Left cardiac atrium (tissue), 4 donors: Measurements from ENCODE around the gene BMERB1. TPM values are rescaled to one million over a fixed set of nuclear protein-coding genes. Genes with fewer than 3 reads are reported as not detected.
A peak's percentile ranks its signal among the peaks of the same experiment; 100 is the strongest.
"Not testable (repeated sequence)": the region's sequence is repeated elsewhere in the genome, so short reads cannot be mapped to it uniquely, and the experiment has no call there.

Source experiments
- ATAC-seq, 2 donors: fragments of 200-7000 bp; cut with Tn5 transposase; one replicate each; pipeline ENCODE4 v1.9.1; 2020; ENCODE audit warnings: mild to moderate bottlenecking in 2 of 2, moderate library complexity in 2 of 2
- DNase-seq: peaks from one replicate; pipeline ENCODE4 v3.0.0-alpha.2; 2020
- intact Hi-C, 2 donors: fragments of 100-400 bp; cut with DNase I; formaldehyde crosslinking; loops; one replicate each; pipeline versions ENCODE4 v1.14.1 to v1.15.1; 2022 to 2023
- total RNA-seq, 2 donors: library from RNA; stranded (reverse); fragmentation: NEBNext Ultra II Directional; extraction: Animal tissue kit (Norgen Biotek cat#: 25700); gene quantifications; one replicate each; pipeline ENCODE4 v1.2.1, GENCODE V29; 2021
- donor health status: DM: no; HTN: yes; CAD: no.
- donor health status: DM: no; HTN: yes; CAD: no; lungs with severe emphysema.
- donor health status: DM: yes; HTN: yes; CAD: no.
- donor health status: Dilated cardiomyopathy.

Gene BMERB1
- total RNA-seq, 2 donors from 2014 or later: 50.0 to 74.3 TPM

DNA sequence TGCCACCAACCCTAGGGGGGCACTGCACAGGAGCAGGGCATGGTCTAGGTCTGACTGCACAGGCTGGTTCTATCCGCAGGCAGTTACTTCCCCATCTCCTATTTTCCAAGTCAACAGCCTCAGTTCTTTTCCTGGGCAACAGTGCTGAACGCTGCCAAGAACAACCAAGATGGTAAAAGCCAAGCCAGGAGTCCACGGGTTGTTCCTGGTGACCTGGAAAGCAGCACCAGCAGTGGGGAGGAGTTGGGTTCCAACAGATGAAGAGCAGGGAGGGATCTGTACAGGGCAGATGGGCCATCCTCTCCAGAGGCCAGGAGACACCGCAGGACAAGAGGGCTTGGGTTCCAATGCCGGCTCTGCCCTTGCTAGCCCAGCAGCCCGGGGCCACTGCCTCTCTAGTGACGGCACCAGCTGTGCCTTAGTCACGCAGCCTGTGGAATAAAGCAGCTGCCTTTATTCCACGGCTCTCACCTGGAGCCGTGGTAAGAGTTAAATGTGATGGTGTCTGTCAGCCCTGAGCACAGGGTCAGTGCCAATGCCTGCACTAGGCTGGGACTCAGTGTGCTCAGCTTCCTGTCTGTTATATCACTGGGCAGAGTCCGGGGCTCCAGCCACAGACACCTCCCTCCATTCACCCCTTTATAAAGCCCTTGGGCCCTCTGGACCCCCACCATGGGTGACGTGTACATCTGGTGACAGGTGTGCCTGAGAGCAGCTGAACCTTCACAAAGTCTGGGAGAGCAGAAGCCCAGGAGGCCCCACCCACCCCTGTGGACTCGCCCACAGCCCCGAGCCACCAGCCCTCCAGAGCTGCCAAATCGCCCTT, 163.6 kb downstream of the BMERB1 start:
- ATAC-seq (no peak), DNase-seq (no peak)
- intact Hi-C loops: no loop called here

DNA sequence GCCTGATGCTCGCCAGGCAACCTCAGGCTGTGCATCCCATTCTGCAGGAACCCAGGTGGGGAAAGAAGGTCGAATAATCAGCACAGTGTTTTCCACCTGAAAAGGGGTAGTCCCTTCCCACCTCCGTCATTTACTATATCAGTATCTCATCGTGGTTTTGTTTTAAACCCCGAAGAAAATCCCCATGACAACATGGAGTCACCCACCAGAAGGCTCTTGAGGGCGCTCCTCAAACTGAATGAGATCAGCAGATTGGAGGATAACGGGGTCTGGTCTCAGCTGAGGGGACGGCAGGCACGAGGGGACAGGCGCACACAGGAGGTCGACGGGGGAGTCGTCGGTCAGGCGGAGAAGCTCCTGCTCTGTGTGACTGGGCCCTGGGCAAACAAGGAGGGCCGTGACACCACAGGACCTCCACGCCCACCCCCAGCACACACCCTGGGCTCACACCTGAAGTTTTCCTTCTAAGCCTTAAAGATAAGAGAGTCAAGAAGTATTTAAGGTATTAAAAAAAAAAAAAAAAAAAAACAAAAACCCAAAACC, 164.3 kb downstream of the BMERB1 start:
- DNase-seq (no peak), ATAC-seq (no peak)
- intact Hi-C loops: no loop called here

DNA sequence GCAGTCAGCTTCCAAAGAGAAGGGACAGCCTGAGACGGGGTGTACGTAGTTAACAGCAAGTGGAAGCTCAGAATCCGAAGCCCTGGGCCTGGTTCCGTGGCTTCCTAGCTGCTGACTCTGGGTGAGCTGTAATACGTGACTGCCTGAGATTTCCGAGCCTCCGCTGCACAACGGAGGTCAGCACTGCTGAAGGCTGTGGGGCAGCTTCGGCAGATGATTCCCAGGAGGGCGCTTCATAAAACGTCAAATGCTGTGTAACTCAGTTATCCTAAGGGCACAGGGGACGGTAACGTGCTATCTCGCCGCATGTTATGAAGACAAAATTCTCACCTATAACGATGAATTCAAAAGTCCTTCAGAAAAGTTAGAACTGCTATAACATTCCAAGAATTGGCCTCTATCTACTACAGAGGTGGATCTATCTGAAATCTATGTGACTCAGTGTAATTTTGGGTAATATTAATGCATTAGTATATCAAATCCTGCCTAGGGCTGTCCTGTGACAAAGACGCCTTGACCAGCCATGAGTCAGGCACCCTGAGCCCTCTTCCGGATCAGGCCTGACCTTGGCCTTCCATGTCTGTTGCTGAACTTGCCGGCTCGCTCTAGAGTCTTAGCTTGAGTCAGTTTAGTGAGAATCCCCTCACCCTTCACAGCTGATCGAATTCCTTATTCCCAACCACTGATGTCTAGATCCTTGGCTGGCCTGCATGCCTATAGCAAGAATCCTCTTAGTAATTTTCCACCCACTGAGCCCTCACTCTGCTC, 165.1 kb downstream of the BMERB1 start:
- DNase-seq (no peak), ATAC-seq (no peak)
- intact Hi-C loops: no loop called here

DNA sequence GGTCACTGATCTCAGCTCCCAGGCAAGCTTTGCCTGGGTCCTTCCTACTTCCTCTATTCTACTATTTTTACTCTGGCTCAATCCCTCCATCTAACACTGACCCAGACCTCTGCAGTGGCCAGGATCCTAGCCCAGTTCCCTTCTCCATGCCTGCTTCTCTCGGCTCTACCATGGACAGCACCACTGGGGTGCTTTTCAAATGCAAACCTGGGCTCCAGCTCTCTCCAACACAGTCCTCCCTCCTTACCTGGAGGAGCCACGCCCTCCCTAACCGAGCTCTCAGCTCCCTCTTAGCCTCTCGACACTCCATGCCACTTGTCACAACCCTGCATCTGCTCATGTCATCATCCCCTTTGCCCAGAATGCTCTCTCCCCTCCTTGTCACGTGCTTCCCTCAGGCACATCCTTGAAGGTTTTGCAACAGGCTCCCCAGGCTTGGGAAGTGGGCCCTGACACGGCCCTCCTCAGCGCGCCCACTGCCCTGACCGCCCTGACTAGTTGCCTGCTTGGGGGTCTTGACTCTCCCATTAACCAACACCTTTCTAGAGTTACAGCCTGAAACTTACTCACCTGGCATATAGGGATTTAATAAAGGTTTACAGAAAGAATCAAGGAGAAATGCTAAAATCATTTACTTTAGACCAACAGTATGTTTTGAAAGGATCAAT, 167.0 kb downstream of the BMERB1 start:
- ATAC-seq (no peak), DNase-seq (no peak)
- intact Hi-C loops: no loop called here

DNA sequence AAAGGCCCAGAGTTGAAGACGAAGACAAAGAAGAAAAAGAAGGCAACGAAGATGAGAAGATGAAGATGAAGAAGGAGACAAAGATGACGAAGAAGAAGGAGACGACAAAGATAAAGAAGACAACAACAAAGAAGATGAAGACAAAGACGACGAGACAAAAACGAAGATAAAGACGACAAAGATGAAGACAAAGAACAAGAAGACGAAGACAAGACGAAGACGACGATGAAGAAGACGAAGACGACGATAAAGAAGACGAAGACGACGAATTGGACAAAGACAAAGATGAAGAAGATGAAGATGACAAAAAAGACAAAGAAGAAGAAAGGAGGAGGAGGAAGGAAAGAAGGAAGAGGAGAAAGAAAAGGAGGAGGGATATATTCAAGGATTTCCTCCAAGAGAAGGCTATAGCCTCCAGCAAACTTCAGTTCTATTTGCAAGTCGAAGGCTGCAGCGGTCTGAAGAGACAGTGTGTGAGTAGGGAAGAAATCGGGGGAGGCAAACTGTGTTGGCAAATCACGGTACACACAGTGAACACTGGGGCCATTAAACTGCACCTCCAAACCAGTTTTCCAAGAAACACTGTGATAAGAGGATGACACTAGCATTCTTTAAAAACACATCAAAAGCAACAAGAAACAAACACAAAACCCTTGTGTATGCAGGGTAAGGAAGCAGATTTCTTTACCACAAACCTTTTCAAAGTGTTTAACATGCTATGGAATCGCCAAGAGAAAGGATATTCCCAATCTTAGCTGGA, 168.1 kb downstream of the BMERB1 start:
- DNase-seq (no peak), ATAC-seq (no peak)
- intact Hi-C loops: no loop called here

DNA sequence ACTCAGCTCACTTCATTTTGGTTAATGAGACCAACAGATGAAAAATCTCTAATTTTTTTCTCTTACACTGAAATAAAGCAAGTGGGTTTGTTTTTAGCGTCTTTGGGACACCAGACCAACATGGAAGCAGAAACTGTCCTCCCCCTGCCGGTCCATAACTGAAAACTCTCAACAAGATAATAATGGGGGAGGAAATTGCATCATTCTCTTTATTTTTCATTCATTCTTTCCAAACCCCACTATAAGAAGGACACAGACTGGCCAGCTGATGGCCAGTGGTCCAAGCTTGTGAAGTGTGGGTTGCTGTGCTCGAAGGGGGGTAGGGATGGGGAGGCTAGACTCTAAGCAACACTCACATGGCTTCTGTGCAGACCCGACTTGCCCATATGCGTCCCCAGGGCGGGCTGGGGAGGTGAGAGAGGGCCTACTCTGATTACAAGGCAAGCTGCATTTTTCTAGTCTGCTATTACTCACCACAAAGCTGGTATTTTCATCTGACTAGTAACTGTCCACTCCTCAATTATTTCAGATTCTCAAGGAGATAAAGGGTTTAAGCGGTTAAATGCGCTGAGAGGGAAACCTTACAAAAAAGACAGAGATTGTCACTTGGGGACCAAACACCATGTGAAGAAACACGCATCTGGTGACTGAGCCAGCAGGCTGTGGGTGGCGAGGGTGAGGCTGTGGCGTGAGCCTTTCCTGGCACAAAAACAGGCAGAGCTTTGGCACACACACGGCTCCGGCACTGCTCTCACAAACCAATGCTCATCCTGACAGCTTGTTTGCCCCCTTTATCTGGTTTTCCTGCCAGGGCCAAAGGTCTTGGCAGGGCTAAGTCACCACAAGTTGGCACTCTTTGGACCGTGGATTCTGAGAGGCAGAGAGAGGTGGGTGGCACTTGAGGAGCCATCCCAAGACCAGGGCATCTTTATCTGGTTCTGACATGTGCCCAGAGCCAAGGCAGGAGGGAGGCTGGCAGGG, 170.4 kb downstream of the BMERB1 start:
- ATAC-seq: peak in 1 of 2 donors; percentile 41
- intact Hi-C loops: no loop called here

DNA sequence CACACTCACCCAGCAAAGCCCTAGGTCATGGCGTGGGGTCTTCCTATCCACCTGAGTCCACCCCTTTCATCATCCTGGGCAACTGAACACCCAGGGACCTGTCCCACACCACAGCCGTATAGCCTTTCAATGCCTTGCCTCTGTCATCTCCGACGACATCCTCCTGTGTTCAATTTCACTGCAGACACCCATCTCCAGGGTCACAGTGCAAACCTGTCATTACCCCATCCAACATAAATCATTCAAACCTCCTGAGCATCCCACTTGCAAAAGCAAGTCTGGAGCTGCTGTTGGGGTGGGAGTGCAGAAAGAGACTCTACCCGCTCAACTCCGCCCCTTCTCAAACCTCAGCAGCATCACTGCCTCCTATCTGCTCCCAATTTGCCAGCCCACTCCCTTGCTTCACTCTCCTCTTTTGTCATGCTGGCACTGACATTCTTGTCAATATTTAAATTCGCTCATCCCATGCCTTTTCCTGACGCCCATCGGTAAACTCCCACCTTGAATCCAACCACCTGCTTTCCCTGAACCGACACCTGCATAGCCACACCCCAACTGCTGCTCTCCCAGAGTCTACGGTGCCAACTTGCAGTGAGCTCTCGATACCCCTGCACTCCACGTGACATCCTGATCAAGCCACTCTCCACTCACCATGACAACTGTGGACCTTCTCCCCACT, 171.6 kb downstream of the BMERB1 start:
- intact Hi-C loops: no loop called here
- DNase-seq (no peak), ATAC-seq (no peak)

More for the DNA sequence above, 170.4 kb downstream of the BMERB1 start:
- no peak for DNase-seq

DNA sequence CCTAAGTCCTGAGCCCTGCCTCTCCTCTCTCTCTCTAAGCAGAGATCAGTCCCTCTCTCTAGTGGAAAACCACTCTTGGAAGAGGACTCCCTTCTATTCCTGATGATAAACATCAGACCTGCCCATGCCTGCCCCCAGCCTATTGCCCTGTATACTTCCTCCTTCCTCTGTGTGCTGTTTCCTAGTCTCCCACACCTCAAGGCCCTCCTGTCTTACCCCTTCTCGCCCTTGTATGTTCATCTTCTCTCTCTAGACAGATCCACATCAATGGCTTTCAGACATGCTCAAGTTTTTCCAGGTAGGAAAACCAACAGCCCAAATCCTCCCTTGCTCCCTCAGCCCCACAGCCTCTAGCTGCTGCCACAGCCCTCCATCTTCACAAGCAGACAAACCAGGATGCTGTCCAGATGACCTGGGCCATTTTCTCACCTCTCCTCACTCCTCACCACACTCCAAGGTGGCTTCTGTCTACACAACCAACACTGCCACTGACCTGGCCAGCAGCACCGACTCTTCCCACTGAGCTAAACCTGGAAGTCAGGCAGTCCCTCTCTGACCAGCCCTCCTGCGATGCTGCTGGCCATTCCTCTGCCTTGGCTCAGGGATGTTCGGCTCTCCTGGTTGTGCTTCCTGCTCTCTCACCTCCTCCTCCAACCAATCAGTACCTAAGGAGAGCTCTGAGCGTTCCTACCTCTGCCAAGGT, 172.3 kb downstream of the BMERB1 start:
- ATAC-seq: no peak
- DNase-seq: no peak
- intact Hi-C loops: no loop called here

DNA sequence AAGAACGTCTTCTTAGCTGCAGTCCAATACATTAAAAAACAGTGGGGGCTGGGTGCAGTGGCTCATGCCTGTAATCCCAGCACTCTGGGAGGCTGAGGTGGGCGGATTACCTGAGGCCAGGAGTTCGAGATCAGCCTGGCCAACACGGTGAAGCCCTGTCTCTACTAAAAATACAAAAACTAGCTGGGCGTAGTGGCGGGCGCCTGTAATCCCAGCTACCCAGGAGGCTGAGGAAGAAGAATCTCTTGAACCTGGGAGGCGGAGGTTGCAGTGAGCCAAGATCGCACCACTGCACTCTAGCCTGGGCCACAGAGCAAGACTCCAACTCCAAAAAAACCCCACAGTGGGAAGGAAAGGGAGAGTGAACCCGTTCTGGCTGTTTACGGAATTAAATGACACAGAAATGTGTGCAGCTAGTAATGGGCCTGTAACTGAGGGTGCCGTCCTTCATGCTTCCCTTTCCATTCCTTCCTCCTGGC, 172.9 kb downstream of the BMERB1 start:
- intact Hi-C loops, ATAC-seq, DNase-seq: not testable (repeated sequence)

DNA sequence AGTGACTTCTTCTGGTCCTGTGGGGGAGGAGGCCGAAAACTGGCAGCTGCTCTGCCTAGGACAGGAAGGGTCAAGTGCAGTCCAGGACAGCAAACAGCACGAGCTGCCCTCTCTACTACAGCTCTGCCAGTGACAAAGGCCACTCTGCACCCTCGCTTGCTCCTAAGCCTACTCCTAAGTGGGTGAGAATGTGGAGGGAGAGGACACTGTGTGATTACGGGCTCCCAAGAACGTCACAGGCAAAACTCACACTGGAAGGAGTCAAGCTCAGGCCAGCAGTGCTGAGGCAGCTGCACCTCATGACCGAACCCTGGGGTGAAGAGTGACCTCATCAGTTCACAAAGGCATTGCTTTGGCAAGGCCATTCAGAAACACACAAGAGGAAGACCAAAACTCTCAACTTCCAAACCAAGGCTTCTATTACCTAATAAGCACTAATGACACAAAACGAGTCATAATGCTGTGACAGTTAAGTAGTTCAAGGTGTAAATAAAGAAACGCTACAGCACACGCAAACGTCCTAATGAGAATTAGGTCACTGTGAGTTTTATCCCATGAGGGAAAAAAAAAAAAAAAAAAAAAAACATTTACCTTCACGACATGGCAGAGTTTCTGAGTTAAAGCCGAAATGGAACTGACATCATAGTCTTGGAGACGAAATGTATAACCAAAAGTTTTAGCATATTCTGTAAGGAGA, 173.5 kb downstream of the BMERB1 start:
- peak; percentile 78 for DNase-seq
- ATAC-seq: peak; percentile 92 to 94
- intact Hi-C loops: no loop called here

DNA sequence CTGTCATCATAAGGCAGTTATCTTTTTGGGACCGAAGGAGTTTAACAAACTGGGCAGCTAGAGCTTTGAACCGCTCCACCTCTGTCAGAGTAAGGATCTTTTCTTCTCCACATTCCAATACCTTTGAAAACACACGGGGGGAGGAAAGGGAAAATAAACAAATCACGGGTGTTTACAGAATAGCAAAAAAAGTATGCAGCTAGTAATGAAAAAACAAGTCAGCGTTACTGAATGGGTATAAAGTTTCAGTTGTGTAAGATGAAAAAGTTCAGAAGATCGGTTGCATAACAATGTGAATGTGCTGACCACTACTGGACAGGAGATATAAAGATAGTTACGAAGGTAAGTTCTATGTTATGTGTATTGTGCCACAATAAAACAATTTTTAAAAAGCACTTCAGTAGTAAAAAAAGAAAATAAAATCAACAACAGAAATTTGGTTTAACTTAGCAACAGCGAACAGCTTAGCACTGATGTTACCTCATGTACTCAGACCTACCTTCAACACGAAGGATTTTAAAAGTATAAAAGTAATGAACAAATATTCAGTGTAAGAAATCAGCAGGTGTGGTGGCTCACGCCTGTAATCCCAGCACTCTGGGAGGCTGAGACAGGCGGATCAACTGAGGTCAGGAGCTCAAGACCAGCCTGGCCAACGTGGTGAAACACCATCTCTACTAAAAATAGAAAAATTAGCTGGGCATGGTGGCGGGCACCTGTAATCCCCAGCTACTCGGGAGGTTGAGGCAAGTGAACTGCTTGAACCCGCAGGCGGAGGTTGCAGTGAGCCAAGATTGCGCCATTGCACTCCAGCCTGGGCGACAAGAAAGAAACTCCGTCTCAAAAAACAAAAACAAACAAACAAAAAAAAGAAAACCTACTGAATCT, 174.3 kb downstream of the BMERB1 start:
- ATAC-seq: no peak
- DNase-seq: no peak
- intact Hi-C loops: no loop called here

DNA sequence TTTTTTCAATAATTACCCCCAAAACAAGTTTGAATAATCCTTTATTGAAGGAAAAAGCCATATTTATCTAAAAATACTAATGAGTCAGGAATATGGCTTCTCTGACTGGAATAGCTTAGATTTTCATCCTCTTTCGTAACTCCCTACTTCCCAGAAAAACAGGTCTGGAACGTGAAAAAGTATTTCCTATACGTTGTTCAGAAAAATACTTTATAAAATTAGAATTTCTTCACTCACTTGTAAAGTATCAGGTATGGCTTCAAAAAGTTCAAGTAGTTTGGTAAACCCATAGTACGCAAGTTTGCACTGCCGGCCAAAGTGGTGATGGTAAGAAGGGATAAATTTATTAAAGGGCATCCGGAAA, 174.9 kb downstream of the BMERB1 start:
- intact Hi-C loops: no loop called here
- DNase-seq (no peak), ATAC-seq (no peak)

DNA sequence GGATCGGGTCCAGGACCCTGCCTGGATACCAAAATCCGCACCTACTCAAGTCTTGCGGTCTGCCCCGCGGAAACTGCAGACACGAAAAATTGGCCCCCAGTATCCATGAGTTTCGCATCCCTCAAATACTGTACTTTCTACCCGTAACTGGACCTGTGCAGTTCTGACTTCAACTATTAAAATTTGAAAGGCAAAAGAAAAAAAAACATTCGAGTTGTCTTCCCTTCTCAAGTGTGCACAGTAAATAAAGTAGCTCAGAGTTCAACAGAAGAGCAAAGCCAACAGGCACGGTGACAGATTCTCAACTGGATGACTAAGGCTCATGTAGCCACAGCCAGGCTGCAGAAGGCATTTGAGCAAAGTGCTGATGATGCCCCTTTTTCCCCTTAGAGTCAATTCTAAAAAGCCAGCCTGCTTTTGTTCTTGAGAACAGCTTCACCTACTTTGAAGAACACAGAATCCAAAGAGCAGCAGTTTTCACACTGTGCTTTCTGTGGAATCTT, 176.0 kb downstream of the BMERB1 start:
- DNase-seq (no peak), ATAC-seq (no peak)
- intact Hi-C loops: no loop called here

DNA sequence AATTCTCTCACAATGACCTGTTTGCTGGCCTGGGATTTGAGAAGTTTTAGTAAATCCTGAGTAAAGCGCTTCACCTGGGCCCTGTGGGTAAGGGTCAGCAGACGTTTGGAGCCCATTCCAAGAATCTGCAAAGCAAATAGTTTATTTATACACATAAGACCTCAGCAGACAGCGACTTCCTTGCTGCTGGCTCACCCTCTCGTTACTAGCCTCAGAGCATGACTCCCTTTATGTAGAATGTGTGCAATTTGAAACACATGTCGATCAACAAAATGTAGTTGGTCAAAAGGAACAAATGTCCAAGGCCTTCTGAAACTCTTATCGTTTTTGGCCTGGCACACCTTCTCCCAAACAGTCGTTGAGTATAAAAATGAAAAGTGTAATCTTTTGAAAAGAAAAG, 177.2 kb downstream of the BMERB1 start:
- no peak for ATAC-seq
- intact Hi-C loops: no loop called here

DNA sequence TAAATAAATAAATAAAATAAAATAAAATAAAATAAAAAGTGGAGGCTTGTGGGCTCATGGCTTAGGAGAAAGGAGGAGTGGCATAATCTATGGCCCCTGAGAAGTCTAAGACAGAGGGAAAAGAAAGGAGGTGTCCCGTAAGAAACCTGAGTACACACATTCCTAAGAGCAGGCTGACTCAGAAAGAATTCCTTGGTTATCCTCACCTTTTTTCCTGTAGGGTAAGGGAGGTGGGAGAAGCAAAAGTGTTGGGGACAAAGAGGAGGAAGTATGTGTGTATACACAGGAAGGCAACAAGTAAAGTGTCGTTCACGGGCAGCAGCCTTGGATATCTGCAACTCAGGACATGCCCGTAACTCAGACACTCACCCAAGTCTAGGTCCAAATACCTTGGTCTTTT, 179.3 kb downstream of the BMERB1 start:
- ATAC-seq: no peak
- intact Hi-C loops: no loop called here
- DNase-seq: no peak

More for the DNA sequence above, 177.2 kb downstream of the BMERB1 start:
- DNase-seq: no peak
